OCI-LY3 (cell line): ENCODE data around the gene PASK.

Experiments used
- H2AFZ ChIP-seq: fragments of 200-600, 300-600 bp; shearing (Covaris generic); 2 replicates; pipeline ENCODE4 v1.6.0; 2014; ENCODE audit warnings: antibody characterized with exemption, low read depth, low read length
- H3K27ac ChIP-seq: fragments of 200-600, 300-600 bp; sonication (generic); 2 replicates; pipeline ENCODE4 v1.5.1; 2014; ENCODE audit warnings: mild to moderate bottlenecking, low read length, moderate library complexity, mixed read lengths
- H3K27me3 ChIP-seq: fragments of 200-600, 300-600 bp; sonication (generic); 2 replicates; pipeline ENCODE4 v1.6.1; 2014; ENCODE audit warnings: low read depth, low read length, mixed read lengths
- H3K36me3 ChIP-seq: fragments of 200-600, 300-600 bp; sonication (generic); replicated peaks from 2 replicates; pipeline ENCODE3; 2014; ENCODE audit warnings: low read depth, low read length, mixed read lengths
- H3K4me1 ChIP-seq: fragments of 300-600, 200-600 bp; sonication (generic); 2 replicates; pipeline ENCODE4 v1.6.1; 2014; ENCODE audit warnings: low read length, mixed read lengths
- H3K4me2 ChIP-seq: fragments of 200-600, 300-600 bp; sonication (generic); 2 replicates; pipeline ENCODE4 v1.6.1; 2014; ENCODE audit warnings: low read length, mixed read lengths
- H3K4me3 ChIP-seq: fragments of 300-600, 200-600 bp; sonication (generic); 2 replicates; pipeline ENCODE4 v1.5.1; 2014; ENCODE audit warnings: antibody characterized with exemption, mild to moderate bottlenecking, low read length, moderate library complexity
- H3K79me2 ChIP-seq: fragments of 300-600, 200-600 bp; shearing (Covaris generic); 2 replicates; pipeline ENCODE4 v1.6.1; 2014; ENCODE audit warnings: mild to moderate bottlenecking, low read length, mixed read lengths
- H3K9ac ChIP-seq: fragments of 300-600, 200-600 bp; shearing (Covaris generic); 2 replicates; pipeline ENCODE4 v1.6.0; 2014; ENCODE audit warnings: mild to moderate bottlenecking, low read length, moderate library complexity
- H3K9me3 ChIP-seq: fragments of 200-600, 300-600 bp; shearing (Covaris generic); 2 replicates; pipeline ENCODE4 v1.6.1; 2014; ENCODE audit warnings: low read length, mixed read lengths; ENCODE audit not compliant: insufficient read depth
- H4K20me1 ChIP-seq: fragments of 200-600, 300-600 bp; sonication (generic); 2 replicates; pipeline ENCODE4 v1.6.1; 2016; ENCODE audit warnings: low read length, mixed read lengths; ENCODE audit not compliant: insufficient read depth
- CTCF ChIP-seq: fragments of 200-600, 300-600 bp; sonication (generic); IDR thresholded peaks from 2 replicates; pipeline ENCODE4 v1.5.1; 2014; ENCODE audit warnings: antibody characterized with exemption, low read length, low read depth
- EZH2phosphoT487 ChIP-seq: fragments of 200-600 bp; shearing (Covaris generic); IDR thresholded peaks from 2 replicates; pipeline ENCODE4 v1.6.1; 2018; ENCODE audit warnings: antibody characterized with exemption, mixed run types, low read depth

Gene PASK

GRCh38 chr2:241091201-241091600 lies 58.1 kb downstream of the PASK start:
- Histone ChIP-seq H3K27ac (no peak overlapping the region), H3K36me3 (peaks cover 74% of the 10 kb centered on the region), H3K4me1 (peaks cover 10% of the 10 kb centered on the region), H3K9ac (no peak overlapping the region), H3K79me2 (peaks cover 33% of the 10 kb centered on the region), H3K27me3 (no peaks in the 10 kb centered on the region), H3K4me2 (no peak overlapping the region), H4K20me1 (no peaks in the 10 kb centered on the region), H2AFZ (no peak overlapping the region), H3K9me3 (no peaks in the 10 kb centered on the region), H3K4me3 (no peak overlapping the region)
- TF ChIP-seq EZH2phosphoT487 = no peak
- TF ChIP-seq CTCF = no peak

GRCh38 chr2:241088791-241089732 lies 60.2 kb downstream of the PASK start:
- no peak overlapping the region for H3K27ac ChIP-seq
- H3K79me2 ChIP-seq = peaks cover 12% of the 10 kb centered on the region
- H4K20me1 ChIP-seq = no peaks in the 10 kb centered on the region
- TF ChIP-seq CTCF = no peak
- no peak for TF ChIP-seq EZH2phosphoT487
- no peak overlapping the region for H3K4me3 ChIP-seq
- no peak overlapping the region for H3K9ac ChIP-seq
- H3K27me3 ChIP-seq = no peaks in the 10 kb centered on the region
- peaks cover 63% of the 10 kb centered on the region for H3K36me3 ChIP-seq
- no peak overlapping the region for H3K4me2 ChIP-seq
- H3K4me1 ChIP-seq = no peaks in the 10 kb centered on the region
- no peaks in the 10 kb centered on the region for H3K9me3 ChIP-seq
- H2AFZ ChIP-seq = no peak overlapping the region

- Histone ChIP-seq H3K27me3 (no peaks in the 10 kb centered on the region), H3K27ac (no peak overlapping the region), H3K79me2 (peaks cover 6% of the 10 kb centered on the region; the same call in 1 of the 2 replicates), H3K9ac (no peak overlapping the region), H3K36me3 (peaks cover 62% of the 10 kb centered on the region), H3K4me3 (no peak overlapping the region), H4K20me1 (no peaks in the 10 kb centered on the region), H3K4me1 (no peaks in the 10 kb centered on the region), H2AFZ (no peak overlapping the region), H3K4me2 (no peak overlapping the region), H3K9me3 (no peaks in the 10 kb centered on the region)
- no peak for TF ChIP-seq EZH2phosphoT487
- TF ChIP-seq CTCF = no peak
Observed at GRCh38 chr2:241088376-241088775, 60.9 kb downstream of the PASK start.

GRCh38 chr2:241087420-241088268 lies 61.6 kb downstream of the PASK start:
- TF ChIP-seq CTCF (no peak), EZH2phosphoT487 (no peak)
- Histone ChIP-seq H2AFZ (no peak overlapping the region), H3K27me3 (no peaks in the 10 kb centered on the region), H4K20me1 (no peaks in the 10 kb centered on the region), H3K79me2 (peaks cover 3% of the 10 kb centered on the region; the same call in 1 of the 2 replicates), H3K36me3 (peaks cover 56% of the 10 kb centered on the region), H3K4me3 (no peak overlapping the region), H3K4me2 (no peak overlapping the region), H3K9me3 (no peaks in the 10 kb centered on the region), H3K9ac (no peak overlapping the region), H3K27ac (no peak overlapping the region), H3K4me1 (no peaks in the 10 kb centered on the region)
